HCT116 (cell line): ENCODE results near the gene APPBP2. TPM values are rescaled to one million over a fixed set of nuclear protein-coding genes. Genes with fewer than 3 reads are reported as not detected.

Experiments
- ATAC-seq: fragments of 200-7000 bp; cut with Tn5 transposase; 2 replicates; pipeline ENCODE4 v1.9.1; 2020; ENCODE audit warnings: mild to moderate bottlenecking, moderate library complexity
- BruUV-seq: library from RNA; stranded (reverse); fragments of 400-500 nt; replicated peaks from 2 replicates; lab custom pipeline; 2021; lab: Mats Ljungman, UMichigan
- CTCF ChIA-PET: fragments of 300-600 bp; sonication (Branson Sonifier 250); formaldehyde crosslinking; loops from one replicate; lab custom pipeline; 2021; ENCODE audit warnings: antibody characterized with exemption; lab: Charles Lee
- POLR2A ChIA-PET: fragments of 300-600, 350-600 bp; sonication (Branson Sonifier 250); formaldehyde crosslinking; loops from one replicate; lab custom pipeline; 2021; ENCODE audit warnings: antibody characterized with exemption; lab: Charles Lee
- RAD21 ChIA-PET, 2 experiments: fragments of 300-600 bp; sonication (Branson Sonifier 250); formaldehyde crosslinking; loops; one replicate each; lab custom pipeline; 2023; ENCODE audit warnings: low total read pairs in 2 of 2; ENCODE audit not compliant: uncharacterized antibody in 2 of 2, unreplicated experiment in 2 of 2, low non-redundant PET in 1 of 2; lab: Charles Lee
- DNase-seq: peaks from one replicate; pipeline ENCODE4 v3.0.0-alpha.2; 2010; ENCODE audit warnings: low read depth, low spot score
- H2AFZ ChIP-seq: fragments of 200-600 bp; shearing (Covaris generic), sonication (generic); 2 replicates; pipeline ENCODE4 v1.6.1; 2017; ENCODE audit warnings: low read depth, mixed run types, mixed read lengths, antibody characterized with exemption, low read length; ENCODE audit not compliant: poor library complexity, severe bottlenecking
- H3K27ac ChIP-seq: 2 replicates; pipeline ENCODE4 v1.5.1; 2012; ENCODE audit warnings: low read depth, low read length
- H3K27me3 ChIP-seq: fragments of 200-600 bp; sonication (generic); 2 replicates; pipeline ENCODE4 v1.6.1; 2016; ENCODE audit warnings: mixed run types, low read length, mixed read lengths; ENCODE audit not compliant: insufficient read depth
- H3K36me3 ChIP-seq, 2 experiments: fragments of 200-500 bp in 1 of 2; fragments of 200-600 bp in 1 of 2; sonication (Bioruptor generic) in 1 of 2; sonication (generic) in 1 of 2; 2 replicates each; pipeline versions ENCODE4 v1.5.1 to v1.6.1; 2014 to 2016; ENCODE audit warnings: low read length in 2 of 2, inconsistent platforms in 1 of 2, mixed read lengths in 1 of 2, mixed run types in 1 of 2; ENCODE audit not compliant: insufficient read depth in 2 of 2, control insufficient read depth in 1 of 2
- H3K4me1 ChIP-seq, 2 experiments: fragments of 200-600 bp in 1 of 2; sonication (generic) in 1 of 2; 2 replicates each; pipeline versions ENCODE4 v1.5.1 to v1.6.1; 2012 to 2017; ENCODE audit warnings: low read length in 2 of 2, inconsistent platforms in 1 of 2, mild to moderate bottlenecking in 1 of 2, mixed read lengths in 1 of 2, mixed run types in 1 of 2, moderate library complexity in 1 of 2; ENCODE audit not compliant: insufficient read depth in 2 of 2, control insufficient read depth in 1 of 2
- H3K4me2 ChIP-seq: fragments of 200-600 bp; sonication (generic); 2 replicates; pipeline ENCODE4 v1.6.1; 2017; ENCODE audit warnings: mixed run types, low read length, mixed read lengths
- H3K4me3 ChIP-seq, 2 experiments: fragments of 200-600 bp in 1 of 2; sonication (generic) in 1 of 2; replicated peaks in 1 of 2; 2 replicates each; pipeline ENCODE4 v1.5.1; 2011 to 2016; ENCODE audit warnings: low read length in 2 of 2, control low read depth in 1 of 2, low read depth in 1 of 2, mild to moderate bottlenecking in 1 of 2, mixed read lengths in 1 of 2, mixed run types in 1 of 2
- H3K79me2 ChIP-seq: fragments of 200-600 bp; sonication (generic); 2 replicates; pipeline ENCODE4 v1.6.1; 2017; ENCODE audit warnings: mild to moderate bottlenecking, mixed run types, low read length, moderate library complexity, mixed read lengths; ENCODE audit not compliant: insufficient read depth
- H3K9ac ChIP-seq: fragments of 200-600 bp; sonication (generic); 2 replicates; pipeline ENCODE4 v1.6.1; 2016; ENCODE audit warnings: low read length, mixed read lengths
- H3K9me2 ChIP-seq: fragments of 200-600 bp; sonication (generic), shearing (Covaris generic); 2 replicates; pipeline ENCODE4 v1.6.1; 2017; ENCODE audit warnings: mixed run types, mild to moderate bottlenecking, moderate library complexity; ENCODE audit not compliant: insufficient read depth
- H3K9me3 ChIP-seq, 2 experiments: fragments of 200-500 bp in 1 of 2; fragments of 200-600 bp in 1 of 2; sonication (Bioruptor generic) in 1 of 2; sonication (generic) in 1 of 2; 2 replicates each; pipeline ENCODE4 v1.6.1; 2014 to 2017; ENCODE audit warnings: low read length in 2 of 2, mixed read lengths in 2 of 2, inconsistent platforms in 1 of 2, low read depth in 1 of 2, mild to moderate bottlenecking in 1 of 2, mixed run types in 1 of 2, moderate library complexity in 1 of 2; ENCODE audit not compliant: control insufficient read depth in 1 of 2, insufficient read depth in 1 of 2
- H4K20me1 ChIP-seq: fragments of 200-600 bp; sonication (generic), shearing (Covaris generic); 2 replicates; pipeline ENCODE4 v1.6.1; 2017; ENCODE audit warnings: mixed run types, mild to moderate bottlenecking, moderate library complexity; ENCODE audit not compliant: insufficient read depth
- EGR1 ChIP-seq: IDR thresholded peaks from 2 replicates; pipeline ENCODE4 v1.6.1; 2012; ENCODE audit warnings: low read depth
- EZH2 ChIP-seq: fragments of 200-600 bp; sonication (generic); IDR thresholded peaks from 2 replicates; pipeline ENCODE4 v1.6.1; 2017; ENCODE audit warnings: antibody characterized with exemption, mixed run types
- TCF7L2 ChIP-seq: IDR thresholded peaks from 2 replicates; pipeline ENCODE4 v1.7.0; 2011; ENCODE audit warnings: borderline replicate concordance, inconsistent platforms; ENCODE audit not compliant: insufficient read depth, insufficient read length; ENCODE audit errors: extremely low read depth
- YY1 ChIP-seq: IDR thresholded peaks from 2 replicates; pipeline ENCODE4 v1.6.1; 2011; ENCODE audit warnings: low read length, low read depth, moderate library complexity, mild to moderate bottlenecking; ENCODE audit not compliant: insufficient replicate concordance; ENCODE audit errors: extremely low read depth
- ZNF274 ChIP-seq: fragments of 200-500 bp; sonication (Bioruptor generic); IDR thresholded peaks from 2 replicates; pipeline ENCODE4 v1.6.1; 2014; ENCODE audit warnings: mild to moderate bottlenecking, low read depth, low read length, inconsistent platforms
- intact Hi-C: fragments of 100-400 bp; cut with micrococcal nuclease; formaldehyde crosslinking; loops from 2 replicates; pipeline ENCODE4 v1.10.0; 2022
- total RNA-seq: library from RNA; stranded (reverse); gene quantifications from one replicate; pipeline ENCODE4 v1.2.1, GENCODE V29; 2021; ENCODE audit not compliant: unreplicated experiment

The APPBP2 gene
- total RNA-seq, 1 experiment from 2014 or later, result 35.8 TPM

GRCh38 chr17:60560860-60561257 is 34.8 kb upstream of the APPBP2 start:
- ChIA-PET RAD21 (no interaction called here), CTCF (no interaction called here), POLR2A (no interaction called here)
- H3K4me1 ChIP-seq, result peaks cover 0 to 4% of the 10 kb centered on the region in 2 experiments; a peak in 1 of 4 replicates
- peaks cover 6 to 19% of the 10 kb centered on the region in 2 experiments; a peak in 3 of 4 replicates for H3K9me3 ChIP-seq
- H2AFZ ChIP-seq, result no peak overlapping the region
- H3K4me3 ChIP-seq, result no peak overlapping the region
- DNase-seq, result no peak
- intact Hi-C loops, result no loop called here
- no peaks in the 10 kb centered on the region for H3K9me2 ChIP-seq
- H3K4me2 ChIP-seq, result no peak overlapping the region
- no peaks in the 10 kb centered on the region for H4K20me1 ChIP-seq
- no peaks in the 10 kb centered on the region for H3K27me3 ChIP-seq
- no peak overlapping the region for H3K27ac ChIP-seq
- TF ChIP-seq ZNF274 (no peak), YY1 (no peak), TCF7L2 (no peak)
- no TSS peak for BruUV-seq
- H3K79me2 ChIP-seq, result no peaks in the 10 kb centered on the region
- no peak for ATAC-seq
- H3K9ac ChIP-seq, result no peak overlapping the region
- no peaks in the 10 kb centered on the region for H3K36me3 ChIP-seq

GRCh38 chr17:60559995-60560859 is 34.2 kb upstream of the APPBP2 start:
- no peak overlapping the region for H3K4me2 ChIP-seq
- intact Hi-C loops, result no loop called here
- no peak for DNase-seq
- H3K27me3 ChIP-seq, result no peaks in the 10 kb centered on the region
- peaks cover 6 to 19% of the 10 kb centered on the region in 2 experiments; a peak in 3 of 4 replicates for H3K9me3 ChIP-seq
- no peaks in the 10 kb centered on the region for H3K36me3 ChIP-seq
- ATAC-seq, result no peak
- H3K27ac ChIP-seq, result no peak overlapping the region
- CTCF ChIA-PET, result no interaction called here
- TF ChIP-seq TCF7L2 (no peak), EGR1 (no peak), EZH2 (no peak)
- no TSS peak for BruUV-seq
- no peak overlapping the region for H2AFZ ChIP-seq
- H3K79me2 ChIP-seq, result no peaks in the 10 kb centered on the region
- RAD21 ChIA-PET, result no interaction called here
- no peaks in the 10 kb centered on the region for H4K20me1 ChIP-seq
- POLR2A ChIA-PET, result no interaction called here
- no peaks in the 10 kb centered on the region for H3K9me2 ChIP-seq
- H3K4me3 ChIP-seq, result no peak overlapping the region
- peaks cover 0 to 3% of the 10 kb centered on the region in 2 experiments; a peak in 1 of 4 replicates for H3K4me1 ChIP-seq
- no peak overlapping the region for H3K9ac ChIP-seq
